ENCODE measurements around the gene KIAA1328.
"Not testable (repeated sequence)": the region's sequence is repeated elsewhere in the genome, so short reads cannot be mapped to it uniquely, and the experiment has no call there.

Gene KIAA1328

GRCh38 chr18:36825526-36825925, 3.4 kb upstream of the KIAA1328 start:
- DNase-seq (ENCODE audit: low read depth in 2 of 2): no peak

- no peak for DNase-seq (ENCODE audit: low read depth in 2 of 2)
Observed at GRCh38 chr18:36826556-36826955, 2.4 kb upstream of the KIAA1328 start.

GRCh38 chr18:36828157-36828629, 734 bp upstream of the KIAA1328 start:
- DNase-seq (ENCODE audit: low read depth in 2 of 2): no peak

GRCh38 chr18:36829362-36830157, 633 bp downstream of the KIAA1328 start:
- DNase-seq (ENCODE audit: low read depth in 2 of 2): no peak

GRCh38 chr18:36830158-36830495, 1.2 kb downstream of the KIAA1328 start:
- no peak for DNase-seq (ENCODE audit: low read depth in 2 of 2)

DNA sequence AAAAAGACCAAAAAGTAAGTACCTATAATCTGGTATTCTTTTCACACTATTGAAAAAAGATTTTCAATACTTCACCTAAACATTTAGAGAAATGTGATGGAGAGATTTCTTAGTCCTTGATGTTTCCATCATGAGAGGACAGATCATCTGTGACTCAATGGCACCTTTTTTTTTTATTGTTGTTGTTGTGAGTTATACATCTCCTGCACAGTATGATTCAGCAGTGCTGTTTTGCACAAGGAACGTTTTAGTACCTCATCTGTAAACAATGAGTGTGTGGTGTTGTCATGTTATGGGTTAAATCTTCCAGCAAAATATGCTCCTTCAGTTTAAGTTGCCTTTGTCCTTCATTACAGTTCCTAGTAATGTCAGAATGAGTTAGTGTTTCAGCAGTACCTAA, 2.2 kb downstream of the KIAA1328 start:
- no peak for DNase-seq (ENCODE audit: low read depth in 2 of 2)

DNA sequence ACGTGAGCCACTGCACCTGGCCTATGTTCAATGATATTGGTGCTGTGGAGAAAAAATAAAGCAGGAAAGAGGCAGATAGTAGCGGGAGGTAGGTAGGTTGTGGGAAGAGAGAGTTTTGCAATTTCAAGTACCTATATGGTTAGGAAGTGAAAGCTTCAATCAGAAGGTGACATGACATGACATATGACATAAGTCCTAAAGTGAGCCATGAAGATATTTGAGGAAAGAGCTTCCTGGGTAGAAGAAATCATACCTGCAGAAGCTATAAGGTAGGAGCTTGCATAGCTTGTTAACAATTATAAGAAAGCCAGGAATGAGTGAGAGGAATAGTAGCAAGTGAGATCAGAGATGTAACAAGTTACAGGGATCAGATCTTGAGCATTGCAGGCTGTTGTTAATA, 4.2 kb downstream of the KIAA1328 start:
- DNase-seq (ENCODE audit: low read depth in 2 of 2): no peak

DNA sequence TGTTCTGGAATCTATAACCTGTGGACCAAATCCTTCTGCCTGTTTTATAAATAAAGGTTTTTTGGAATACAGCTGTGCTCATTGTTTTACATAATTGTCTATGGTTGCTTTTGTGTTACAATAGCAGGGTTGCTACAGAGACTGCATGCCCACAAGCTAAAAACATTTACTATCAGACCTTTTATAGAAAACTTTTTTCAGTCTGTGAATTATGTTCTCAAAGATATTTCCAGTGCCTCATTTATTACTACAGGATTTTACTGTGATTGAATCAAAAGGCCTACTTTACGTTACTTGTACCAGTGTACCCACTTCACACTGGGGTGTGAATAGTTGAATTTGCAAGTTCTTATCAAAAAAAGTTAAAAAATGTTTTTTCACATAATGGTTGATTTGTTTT, 7.0 kb downstream of the KIAA1328 start:
- no peak for DNase-seq (ENCODE audit: low read depth in 2 of 2)

GRCh38 chr18:36839835-36840234, 10.9 kb downstream of the KIAA1328 start:
- DNase-seq (ENCODE audit: low read depth in 2 of 2): no peak

GRCh38 chr18:36843199-36843598, 14.3 kb downstream of the KIAA1328 start:
- DNase-seq (ENCODE audit: low read depth in 2 of 2): no peak

DNA sequence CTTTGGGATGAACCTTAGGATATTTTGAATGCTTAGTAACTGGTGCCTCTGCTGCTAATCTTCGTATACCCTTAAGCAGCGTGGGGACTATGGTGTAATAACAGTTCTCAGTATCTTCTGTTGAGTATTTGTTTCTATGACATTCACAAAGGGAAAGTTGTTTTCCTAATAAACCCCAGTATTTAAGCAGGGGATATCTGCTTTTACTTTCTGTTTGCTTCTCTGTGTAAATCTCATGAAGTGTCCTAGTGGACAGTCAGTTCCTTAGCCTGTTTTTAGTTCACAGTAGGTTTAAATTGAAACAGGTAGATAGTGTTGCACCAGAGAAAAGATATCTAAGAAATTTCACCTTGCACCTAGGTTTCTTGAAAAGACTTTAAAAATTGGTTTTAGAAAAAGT, 14.9 kb downstream of the KIAA1328 start:
- DNase-seq (ENCODE audit: low read depth in 2 of 2): no peak

DNA sequence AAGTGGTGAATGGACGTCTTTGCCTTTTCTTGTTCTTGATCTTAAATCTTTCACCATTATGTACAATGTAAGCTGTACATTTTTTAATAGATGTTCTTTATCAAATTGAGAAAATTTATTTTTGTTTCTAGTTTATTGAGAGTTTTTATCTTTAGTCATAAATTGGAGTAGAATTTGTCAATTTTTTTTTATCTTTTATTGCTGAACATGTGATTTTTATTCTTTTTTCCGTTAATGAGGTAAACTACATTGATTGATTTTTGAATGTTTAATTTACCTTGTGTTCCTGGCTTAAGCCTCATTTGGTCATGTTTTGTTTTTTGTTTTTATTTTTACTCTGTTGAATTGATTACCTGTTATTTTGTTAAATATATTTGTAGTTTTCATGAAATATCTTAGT, 19.7 kb downstream of the KIAA1328 start:
- no peak for DNase-seq (ENCODE audit: low read depth in 2 of 2)

DNA sequence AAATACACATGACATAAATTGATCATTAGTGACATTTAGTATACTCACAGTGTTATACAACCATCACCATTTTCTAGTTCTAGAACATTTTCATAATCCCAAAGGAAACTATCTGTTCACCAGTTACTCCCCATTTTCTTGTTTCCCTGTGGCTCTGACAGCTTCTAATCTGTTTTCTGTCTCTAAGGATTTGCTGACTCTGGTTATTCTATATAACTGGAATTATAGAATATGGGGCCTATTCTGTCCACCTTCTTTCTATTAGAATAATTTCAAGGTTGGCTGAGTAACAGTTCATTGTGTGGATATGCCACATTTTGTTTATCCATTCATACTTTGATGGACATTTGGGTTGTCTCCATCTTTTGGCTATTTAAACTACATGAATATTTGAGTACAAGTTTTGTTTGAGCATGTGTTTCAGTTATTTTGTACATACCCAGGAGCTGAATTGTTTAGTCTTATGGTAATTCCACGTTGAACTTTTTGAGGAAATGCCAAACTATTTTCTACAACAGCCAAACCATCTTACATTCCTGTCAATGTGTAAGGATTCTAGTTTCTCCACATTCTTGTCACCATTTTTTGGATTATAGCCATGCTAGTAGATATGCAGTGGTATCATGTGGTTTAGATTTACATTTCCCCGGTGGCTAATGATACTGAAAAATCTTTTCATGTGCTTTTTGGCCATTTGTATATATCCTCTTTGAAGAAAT, 20.5 kb downstream of the KIAA1328 start:
- no peak for DNase-seq (ENCODE audit: low read depth in 2 of 2)

GRCh38 chr18:36850527-36851201, 21.7 kb downstream of the KIAA1328 start:
- DNase-seq (ENCODE audit: low read depth in 2 of 2): no peak

- no peak for DNase-seq (ENCODE audit: low read depth in 2 of 2)
Observed at GRCh38 chr18:36851202-36851590, 22.3 kb downstream of the KIAA1328 start.

GRCh38 chr18:36856815-36857214, 27.9 kb downstream of the KIAA1328 start:
- no peak for DNase-seq (ENCODE audit: low read depth in 2 of 2)

GRCh38 chr18:36862182-36862581, 33.3 kb downstream of the KIAA1328 start:
- no peak for DNase-seq (ENCODE audit: low read depth in 2 of 2)

GRCh38 chr18:36867056-36867455, 38.1 kb downstream of the KIAA1328 start:
- no peak for DNase-seq (ENCODE audit: low read depth in 2 of 2)

DNA sequence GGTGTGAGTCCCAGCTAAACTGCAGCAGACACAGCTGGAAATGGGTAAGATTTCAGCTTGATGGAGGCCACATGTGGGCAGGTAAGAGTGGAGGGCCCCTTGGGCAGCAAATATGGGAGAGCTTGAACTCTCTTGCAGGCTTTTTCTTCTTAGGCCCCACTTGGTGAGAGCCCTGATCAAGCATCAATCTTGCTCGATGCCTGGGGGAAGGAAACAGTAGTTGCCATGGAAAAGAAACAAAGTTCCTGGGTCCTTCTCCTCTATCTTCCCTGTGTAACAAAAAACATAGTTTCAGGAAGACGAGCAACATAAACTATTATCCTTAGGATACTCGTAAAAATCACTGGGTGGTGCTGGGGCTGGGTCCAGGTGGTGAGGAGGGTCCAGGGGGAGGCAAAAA, 42.9 kb downstream of the KIAA1328 start:
- DNase-seq (ENCODE audit: low read depth in 2 of 2): no peak

GRCh38 chr18:36872329-36872728, 43.4 kb downstream of the KIAA1328 start:
- DNase-seq (ENCODE audit: low read depth in 2 of 2): no peak

GRCh38 chr18:36873826-36874225, 44.9 kb downstream of the KIAA1328 start:
- not testable (repeated sequence) for DNase-seq (ENCODE audit: low read depth in 2 of 2)

DNA sequence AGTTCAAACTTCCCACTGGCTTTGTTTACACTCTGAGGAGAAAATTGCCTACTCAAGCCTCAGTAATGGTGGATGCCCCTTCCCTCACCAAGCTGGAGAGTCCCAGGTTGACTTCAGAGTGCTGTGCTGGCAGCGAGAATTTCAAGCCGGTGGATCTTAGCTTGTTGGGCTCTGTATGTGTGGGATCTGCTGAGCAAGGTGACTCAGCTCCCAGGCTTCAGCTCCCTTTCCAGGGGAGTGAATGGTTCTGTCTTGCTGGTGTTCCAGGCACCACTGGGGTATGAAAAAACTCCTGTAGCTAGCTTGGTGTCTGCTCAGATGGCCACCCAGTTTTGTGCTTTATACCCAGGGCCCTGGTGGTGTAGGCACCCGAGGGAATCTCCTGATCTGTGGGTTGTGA, 50.9 kb downstream of the KIAA1328 start:
- DNase-seq (ENCODE audit: low read depth in 2 of 2): not testable (repeated sequence)

- DNase-seq (ENCODE audit: low read depth in 2 of 2): no peak
Observed at GRCh38 chr18:36885981-36886380, 57.1 kb downstream of the KIAA1328 start.

All from stimulated activated CD4-positive, alpha-beta T cell treated with anti-CD3 and anti-CD28 coated beads, Interleukin-1b, Interleukin-23, amount 100 ng/mL, for 4 hours (primary cell).